ENCODE measurements around the gene PVR.

PVR gene

GRCh38 chr19:44672226-44672625 is 28.5 kb downstream of the PVR start:
- no peak for TF ChIP-seq CTCF (conservative IDR thresholded peaks at IDR 0.05; ENCODE audit: low read length)
- H3K4me3 ChIP-seq (ENCODE audit: low read length): no peak overlapping the region
- no peak for DNase-seq (ENCODE audit: low read depth)

- no peak for DNase-seq (ENCODE audit: low read depth)
- no peak overlapping the region for H3K4me3 ChIP-seq (ENCODE audit: low read length)
- no peak for TF ChIP-seq CTCF (conservative IDR thresholded peaks at IDR 0.05; ENCODE audit: low read length)
These were observed 29.8 kb downstream of the PVR start for GRCh38 chr19:44673510-44673909.

GRCh38 chr19:44675521-44675920 is 31.8 kb downstream of the PVR start:
- no peak overlapping the region for H3K4me3 ChIP-seq (ENCODE audit: low read length)
- no peak for DNase-seq (ENCODE audit: low read depth)
- no peak for TF ChIP-seq CTCF (conservative IDR thresholded peaks at IDR 0.05; ENCODE audit: low read length)

- no peak for TF ChIP-seq CTCF (conservative IDR thresholded peaks at IDR 0.05; ENCODE audit: low read length)
- no peak overlapping the region for H3K4me3 ChIP-seq (ENCODE audit: low read length)
- peak; percentile 56 for DNase-seq (ENCODE audit: low read depth)
These were observed 33.5 kb downstream of the PVR start for GRCh38 chr19:44677019-44677811.

GRCh38 chr19:44680536-44680935 is 36.8 kb downstream of the PVR start:
- H3K4me3 ChIP-seq (ENCODE audit: low read length): no peak overlapping the region
- no peak for TF ChIP-seq CTCF (conservative IDR thresholded peaks at IDR 0.05; ENCODE audit: low read length)
- DNase-seq (ENCODE audit: low read depth): no peak

- H3K4me3 ChIP-seq (ENCODE audit: low read length): no peak overlapping the region
- no peak for DNase-seq (ENCODE audit: low read depth)
- TF ChIP-seq CTCF (conservative IDR thresholded peaks at IDR 0.05; ENCODE audit: low read length): no peak
These were observed 38.5 kb downstream of the PVR start for GRCh38 chr19:44681992-44682790.

GRCh38 chr19:44682807-44683206 is 39.1 kb downstream of the PVR start:
- H3K4me3 ChIP-seq (ENCODE audit: low read length): no peak overlapping the region
- no peak for TF ChIP-seq CTCF (conservative IDR thresholded peaks at IDR 0.05; ENCODE audit: low read length)
- no peak for DNase-seq (ENCODE audit: low read depth)

Measured in AG10803 (cell line).